Activated CD8-positive, alpha-beta T cell treated with anti-CD3 and anti-CD28 coated beads, Interleukin-2, amount 10 ng/mL, durations not matched to agents 7 days and 5 days (primary cell): ENCODE data around the gene TNFAIP2. TPM values are rescaled to one million over a fixed set of nuclear protein-coding genes. Genes with fewer than 3 reads are reported as not detected.
A peak's percentile ranks its signal among the peaks of the same experiment; 100 is the strongest.

Experiments used
- ATAC-seq: fragments of 150-1000 bp; cut with Tn5 transposase; one replicate; pipeline ENCODE4 v1.10.0; 2021; ENCODE audit warnings: moderate library complexity
- CTCF ChIA-PET: fragments of 350-600 bp; sonication (Branson Sonifier 250); formaldehyde crosslinking; loops from one replicate; lab custom pipeline; 2021; ENCODE audit warnings: antibody characterized with exemption; lab: Charles Lee
- POLR2A ChIA-PET: fragments of 350-600 bp; sonication (Branson Sonifier 250); formaldehyde crosslinking; loops from one replicate; lab custom pipeline; 2021; ENCODE audit warnings: antibody characterized with exemption; lab: Charles Lee
- DNase-seq: peaks from one replicate; pipeline ENCODE4 v3.0.0-alpha.2; 2020
- H3K27ac Mint-ChIP-seq: one replicate; pipeline ENCODE4 v1.8.0; 2021; ENCODE audit warnings: mild to moderate bottlenecking, mixed read lengths
- H3K27me3 Mint-ChIP-seq: one replicate; pipeline ENCODE4 v1.8.0; 2021; ENCODE audit warnings: low read depth, mixed read lengths
- H3K36me3 Mint-ChIP-seq: one replicate; pipeline ENCODE4 v1.8.0; 2021; ENCODE audit warnings: low read depth, mixed read lengths
- H3K4me1 Mint-ChIP-seq: one replicate; pipeline ENCODE4 v1.8.0; 2021; ENCODE audit warnings: low read depth, mixed read lengths
- H3K4me3 Mint-ChIP-seq: one replicate; pipeline ENCODE4 v1.8.0; 2021; ENCODE audit warnings: mild to moderate bottlenecking, mixed read lengths
- H3K9me3 Mint-ChIP-seq: one replicate; pipeline ENCODE4 v1.8.0; 2022; ENCODE audit warnings: mixed read lengths; ENCODE audit not compliant: insufficient read depth
- total RNA-seq, 2 experiments: library from RNA; stranded (reverse); gene quantifications; one replicate each; pipeline ENCODE4 v1.2.3, GENCODE V29; 2021

TNFAIP2 gene
- total RNA-seq, 2 experiments from 2014 or later: 0.23 to 0.71 TPM

GRCh38 chr14:103087343-103087835, 35.9 kb upstream of the TNFAIP2 start:
- peaks cover 10% of the 10 kb centered on the region for H3K4me1 Mint-ChIP-seq
- peaks cover 6% of the 10 kb centered on the region for H3K27me3 Mint-ChIP-seq
- ChIA-PET CTCF (interaction anchor here (2.0 kb wide), 1 partner anchor 18 kb away, joined by 6 read pairs; no protein-coding TSS in a partner anchor), POLR2A (no interaction called here)
- no peak for ATAC-seq
- no peaks in the 10 kb centered on the region for H3K36me3 Mint-ChIP-seq
- no peaks in the 10 kb centered on the region for H3K9me3 Mint-ChIP-seq
- no peak overlapping the region for H3K27ac Mint-ChIP-seq
- no peak for DNase-seq
- no peak overlapping the region for H3K4me3 Mint-ChIP-seq

- Mint-ChIP-seq H3K36me3 (no peaks in the 10 kb centered on the region), H3K4me1 (peaks cover 10% of the 10 kb centered on the region), H3K9me3 (no peaks in the 10 kb centered on the region), H3K27ac (no peak overlapping the region), H3K27me3 (peaks cover 6% of the 10 kb centered on the region), H3K4me3 (no peak overlapping the region)
- ChIA-PET CTCF (no interaction called here), POLR2A (no interaction called here)
- ATAC-seq (no peak), DNase-seq (no peak)
Measured at GRCh38 chr14:103088921-103089320, 34.3 kb upstream of the TNFAIP2 start.

- ATAC-seq (no peak), DNase-seq (no peak)
- peaks cover 3% of the 10 kb centered on the region for H3K27me3 Mint-ChIP-seq
- POLR2A ChIA-PET: no interaction called here
- CTCF ChIA-PET: interaction anchor here (1.2 kb wide), 1 partner anchor 15 kb away, joined by 6 read pairs; no protein-coding TSS in a partner anchor
- peaks cover 10% of the 10 kb centered on the region for H3K4me1 Mint-ChIP-seq
- no peaks in the 10 kb centered on the region for H3K9me3 Mint-ChIP-seq
- H3K4me3 Mint-ChIP-seq: no peak overlapping the region
- no peaks in the 10 kb centered on the region for H3K36me3 Mint-ChIP-seq
- H3K27ac Mint-ChIP-seq: no peak overlapping the region
Measured at GRCh38 chr14:103089386-103090335, 33.6 kb upstream of the TNFAIP2 start.

- no peak for DNase-seq
- H3K4me3 Mint-ChIP-seq: peak overlapping the region; percentile 34
- peaks cover under 1% of the 10 kb centered on the region for H3K27me3 Mint-ChIP-seq
- ChIA-PET CTCF (interaction anchor here (1.2 kb wide), 1 partner anchor 14 kb away, joined by 6 read pairs; no protein-coding TSS in a partner anchor), POLR2A (no interaction called here)
- no peak overlapping the region for H3K27ac Mint-ChIP-seq
- no peak for ATAC-seq
- H3K9me3 Mint-ChIP-seq: no peaks in the 10 kb centered on the region
- no peaks in the 10 kb centered on the region for H3K36me3 Mint-ChIP-seq
- peaks cover 10% of the 10 kb centered on the region for H3K4me1 Mint-ChIP-seq
Measured at GRCh38 chr14:103090481-103091020, 32.7 kb upstream of the TNFAIP2 start.

GRCh38 chr14:103091041-103091882, 32.0 kb upstream of the TNFAIP2 start:
- H3K27ac Mint-ChIP-seq: no peak overlapping the region
- ChIA-PET POLR2A (no interaction called here), CTCF (interaction anchor here (1.1 to 1.2 kb wide), 2 partner anchors 14 kb away, joined by 5 to 6 read pairs; no protein-coding TSS in a partner anchor)
- peaks cover 10% of the 10 kb centered on the region for H3K4me1 Mint-ChIP-seq
- DNase-seq (peak; percentile 79), ATAC-seq (peak; percentile 89)
- H3K27me3 Mint-ChIP-seq: no peaks in the 10 kb centered on the region
- H3K36me3 Mint-ChIP-seq: no peaks in the 10 kb centered on the region
- no peaks in the 10 kb centered on the region for H3K9me3 Mint-ChIP-seq
- peak overlapping the region; percentile 34 for H3K4me3 Mint-ChIP-seq

GRCh38 chr14:103091883-103092222, 31.4 kb upstream of the TNFAIP2 start:
- Mint-ChIP-seq H3K27ac (no peak overlapping the region), H3K4me1 (peaks cover 10% of the 10 kb centered on the region), H3K4me3 (no peak overlapping the region), H3K27me3 (no peaks in the 10 kb centered on the region), H3K9me3 (no peaks in the 10 kb centered on the region), H3K36me3 (no peaks in the 10 kb centered on the region)
- ChIA-PET POLR2A (no interaction called here), CTCF (interaction anchor here (1.1 kb wide), 1 partner anchor 13 kb away, joined by 5 read pairs; no protein-coding TSS in a partner anchor)
- ATAC-seq (no peak), DNase-seq (no peak)

GRCh38 chr14:103093856-103094405, 29.3 kb upstream of the TNFAIP2 start:
- H3K27me3 Mint-ChIP-seq: no peaks in the 10 kb centered on the region
- no peak overlapping the region for H3K27ac Mint-ChIP-seq
- H3K9me3 Mint-ChIP-seq: no peaks in the 10 kb centered on the region

GRCh38 chr14:103094406-103095209, 28.7 kb upstream of the TNFAIP2 start, which contains the start of gene EXOC3L4:
Gene EXOC3L4 (plus strand): TSS chr14:103094725. CDS start chr14:103100220, 5,495 bp downstream.
- ChIA-PET CTCF (interaction anchor here (3.8 kb wide), 1 partner anchor 11 kb away, joined by 36 read pairs; no protein-coding TSS in a partner anchor), POLR2A (no interaction called here)
- Mint-ChIP-seq H3K4me3 (no peak within 1 kb of the TSS), H3K27ac (no peak within 1 kb of the TSS), H3K27me3 (no peaks in the 10 kb centered on the region), H3K36me3 (no peaks in the 10 kb centered on the region), H3K4me1 (peaks cover 10% of the 10 kb centered on the region), H3K9me3 (no peaks in the 10 kb centered on the region)
- ATAC-seq: no peak
- no peak for DNase-seq

More at GRCh38 chr14:103093856-103094405, 29.3 kb upstream of the TNFAIP2 start:
- DNase-seq: no peak
- POLR2A ChIA-PET: no interaction called here
- CTCF ChIA-PET: interaction anchor here (3.8 kb wide), 1 partner anchor 11 kb away, joined by 36 read pairs; no protein-coding TSS in a partner anchor
- no peak overlapping the region for H3K4me3 Mint-ChIP-seq
- no peaks in the 10 kb centered on the region for H3K36me3 Mint-ChIP-seq
- peaks cover 10% of the 10 kb centered on the region for H3K4me1 Mint-ChIP-seq
- ATAC-seq: no peak

- POLR2A ChIA-PET: interaction anchor here (1.0 kb wide), 1 partner anchor 200 kb away, joined by 3 read pairs; no protein-coding TSS in a partner anchor
Measured at GRCh38 chr14:103095210-103095778, 28.0 kb upstream of the TNFAIP2 start.

GRCh38 chr14:103096387-103096786, 26.9 kb upstream of the TNFAIP2 start:
- peaks cover 5% of the 10 kb centered on the region for H3K4me1 Mint-ChIP-seq
- H3K9me3 Mint-ChIP-seq: no peaks in the 10 kb centered on the region
- H3K4me3 Mint-ChIP-seq: no peak overlapping the region
- ChIA-PET POLR2A (interaction anchor here (1.0 kb wide), 1 partner anchor 198 kb away, joined by 3 read pairs; no protein-coding TSS in a partner anchor), CTCF (interaction anchor here (1.1 to 3.8 kb wide), 2 partner anchors 9 to 22 kb away, joined by 3 to 36 read pairs; no protein-coding TSS in a partner anchor)
- no peak for DNase-seq
- H3K27me3 Mint-ChIP-seq: peaks cover 3% of the 10 kb centered on the region
- no peak for ATAC-seq
- no peak overlapping the region for H3K27ac Mint-ChIP-seq
- H3K36me3 Mint-ChIP-seq: no peaks in the 10 kb centered on the region

More at GRCh38 chr14:103095210-103095778, 28.0 kb upstream of the TNFAIP2 start:
- ATAC-seq: no peak
- Mint-ChIP-seq H3K4me1 (peaks cover 10% of the 10 kb centered on the region), H3K27me3 (no peaks in the 10 kb centered on the region), H3K4me3 (no peak overlapping the region), H3K36me3 (no peaks in the 10 kb centered on the region), H3K9me3 (no peaks in the 10 kb centered on the region), H3K27ac (no peak overlapping the region)
- no peak for DNase-seq
- CTCF ChIA-PET: interaction anchor here (1.1 to 3.8 kb wide), 2 partner anchors 10 to 21 kb away, joined by 3 to 36 read pairs; no protein-coding TSS in a partner anchor
